ENCODE data around the gene PBX1.

Gene PBX1

GRCh38 chr1:164813776-164814175 lies 254.8 kb downstream of the PBX1 start:
- DNase-seq (ENCODE audit: low spot score) = no peak

- no peak for DNase-seq (ENCODE audit: low spot score)
Measured at GRCh38 chr1:164821648-164822047, 262.7 kb downstream of the PBX1 start.

GRCh38 chr1:164823486-164824279 lies 264.7 kb downstream of the PBX1 start:
- no peak for DNase-seq (ENCODE audit: low spot score)

GRCh38 chr1:164824542-164824941 lies 265.6 kb downstream of the PBX1 start:
- no peak for DNase-seq (ENCODE audit: low spot score)

DNA sequence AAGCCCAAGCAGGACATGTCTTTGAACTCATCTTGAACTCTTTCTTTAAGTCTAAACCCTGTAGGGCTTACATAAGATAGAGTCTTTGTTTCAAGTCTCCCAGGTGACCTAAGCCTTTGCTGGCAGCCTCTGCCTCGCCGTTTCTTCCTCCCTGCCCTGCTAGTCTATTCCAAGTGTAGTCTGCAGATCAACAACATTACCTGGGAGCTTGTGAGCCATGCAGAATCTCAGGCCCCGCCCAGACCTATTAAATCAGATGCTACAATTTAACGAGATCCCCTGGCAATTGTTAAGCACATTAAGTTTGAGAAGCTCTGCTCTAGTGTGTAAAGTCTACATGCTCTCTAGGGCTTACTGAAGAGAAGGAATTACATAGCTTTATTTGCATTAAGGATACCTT lies 271.6 kb downstream of the PBX1 start:
- no peak for DNase-seq (ENCODE audit: low spot score)

- DNase-seq (ENCODE audit: low spot score) = no peak
Measured at GRCh38 chr1:164834641-164835040, 275.7 kb downstream of the PBX1 start.

DNA sequence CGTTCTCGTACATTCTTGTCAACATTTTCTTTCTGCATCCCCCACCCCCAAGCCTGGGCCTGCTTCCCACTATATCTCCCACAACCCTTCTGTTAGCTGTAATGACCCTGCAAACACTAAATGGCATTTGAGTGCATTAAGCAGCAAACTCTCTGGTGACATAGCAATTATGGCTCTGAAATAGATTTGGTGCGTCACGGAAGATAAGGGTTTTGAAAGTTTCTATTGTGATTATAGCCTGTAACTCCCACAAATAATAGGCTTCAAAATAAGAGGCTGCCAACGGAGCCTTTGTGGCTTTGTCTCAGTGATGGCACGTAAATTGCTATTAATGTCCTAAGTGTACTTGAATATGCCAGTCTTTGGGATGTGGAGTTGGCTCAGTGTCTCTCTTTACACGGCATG lies 277.6 kb downstream of the PBX1 start:
- DNase-seq (ENCODE audit: low spot score) = no peak

DNA sequence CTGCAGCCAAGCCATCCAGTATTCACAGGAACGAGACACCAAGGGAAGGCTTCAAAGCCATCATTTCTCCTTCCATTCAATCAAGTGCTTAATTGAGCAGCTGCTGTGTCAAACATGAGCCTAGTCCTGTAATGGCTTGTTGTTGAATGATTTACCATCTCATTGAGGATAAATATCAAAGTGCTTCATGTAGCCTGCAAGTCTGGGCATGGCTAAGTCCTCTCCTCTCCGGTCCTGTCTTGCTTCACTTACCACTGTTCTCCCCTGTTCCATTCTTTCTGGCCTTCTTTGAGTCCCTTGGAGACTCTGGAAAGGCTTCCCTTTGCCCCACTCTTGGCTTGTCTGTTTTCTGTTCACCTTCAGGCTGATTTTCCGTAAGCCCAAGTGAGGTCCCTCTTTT lies 279.8 kb downstream of the PBX1 start:
- DNase-seq (ENCODE audit: low spot score) = no peak

DNA sequence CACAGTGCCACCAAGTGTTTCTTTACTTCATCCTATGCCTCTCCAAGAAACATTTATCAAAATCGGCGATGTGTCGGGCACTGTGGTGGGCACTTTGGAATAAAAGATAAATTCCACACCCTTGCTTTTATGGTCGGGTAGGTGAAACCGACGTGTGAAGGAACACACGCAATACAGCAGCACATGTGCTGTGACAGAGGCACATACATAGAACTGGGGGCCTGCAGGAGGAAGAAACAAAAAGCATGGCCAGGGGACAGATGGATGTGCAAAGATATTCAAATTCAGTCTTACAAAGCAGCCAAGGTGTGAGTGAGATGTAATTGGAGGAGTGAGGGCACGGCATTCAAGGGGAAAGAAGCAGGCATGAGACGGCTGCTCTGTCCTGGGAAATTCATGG lies 282.0 kb downstream of the PBX1 start:
- DNase-seq (ENCODE audit: low spot score) = no peak

- DNase-seq (ENCODE audit: low spot score) = no peak
Measured at GRCh38 chr1:164841702-164842465, 282.9 kb downstream of the PBX1 start.

DNA sequence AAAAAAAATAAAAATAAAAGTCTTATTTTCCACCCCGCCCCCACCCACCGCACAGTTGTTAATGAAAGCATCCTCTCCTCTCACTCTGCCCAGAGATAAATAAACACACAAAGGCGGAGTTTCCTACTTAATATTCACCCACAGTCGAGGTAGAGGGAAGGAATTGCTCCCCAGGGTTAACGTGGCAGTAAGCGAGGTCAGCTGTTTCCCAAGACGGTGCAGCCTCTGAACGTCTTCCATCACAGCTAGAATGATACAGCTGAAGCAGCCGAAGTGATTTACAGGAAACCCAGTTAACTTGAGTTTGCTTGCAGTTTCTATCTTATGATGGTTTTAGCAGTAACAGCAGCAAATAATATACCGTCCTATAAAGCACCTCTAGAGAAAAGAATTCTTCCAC lies 283.9 kb downstream of the PBX1 start:
- no peak for DNase-seq (ENCODE audit: low spot score)

- DNase-seq (ENCODE audit: low spot score) = no peak
Measured at GRCh38 chr1:164843743-164844500, 284.9 kb downstream of the PBX1 start.

DNA sequence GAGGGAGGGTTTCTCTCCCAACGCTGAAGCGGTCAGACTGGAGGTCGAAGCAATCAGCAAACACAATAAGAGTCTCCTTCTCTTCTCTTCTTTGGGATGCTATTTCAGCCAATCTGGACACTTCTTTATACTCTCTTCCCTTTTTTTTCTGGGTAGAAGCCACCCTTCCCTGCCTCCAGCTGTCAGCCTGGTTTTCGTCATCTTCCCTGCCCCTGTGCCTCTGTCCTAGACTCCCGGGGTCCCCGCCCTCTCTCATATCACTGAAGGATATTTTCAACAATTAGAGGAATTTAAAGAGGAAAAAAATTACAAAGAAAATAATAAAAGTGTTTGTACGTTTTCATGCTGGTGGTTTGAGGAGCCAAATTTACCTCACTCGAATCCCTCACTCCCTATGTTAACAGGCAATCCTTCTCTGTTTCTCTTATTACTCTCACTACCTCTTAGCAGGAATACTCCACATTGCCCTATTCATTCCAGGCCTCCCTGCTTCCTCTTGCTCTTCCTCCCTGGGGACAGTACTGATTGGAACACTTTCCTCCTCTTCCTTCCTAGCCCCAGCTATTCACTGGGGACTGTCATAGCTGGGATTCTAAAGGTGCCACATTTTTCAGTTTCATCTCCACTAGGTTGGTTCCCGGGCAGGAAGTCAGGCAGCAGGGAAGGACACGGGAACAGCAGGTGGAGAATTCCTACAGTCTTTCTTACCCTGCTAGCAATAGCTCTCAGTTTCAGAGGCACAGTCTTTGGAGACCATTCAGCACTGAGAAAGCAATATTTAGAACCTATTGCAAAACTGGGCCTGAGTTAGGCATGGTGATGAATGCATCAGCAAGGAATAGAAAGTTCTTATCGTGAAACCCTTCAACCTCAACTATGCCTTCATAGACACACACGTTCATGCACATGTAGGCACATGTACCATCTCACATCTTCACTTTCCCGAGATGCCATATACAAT lies 288.0 kb downstream of the PBX1 start:
- DNase-seq (ENCODE audit: low spot score) = no peak

- DNase-seq (ENCODE audit: low spot score) = no peak
Measured at GRCh38 chr1:164853146-164853545, 294.2 kb downstream of the PBX1 start.

GRCh38 chr1:164855716-164856329 lies 296.8 kb downstream of the PBX1 start:
- DNase-seq (ENCODE audit: low spot score) = no peak

GRCh38 chr1:164856381-164856780 lies 297.4 kb downstream of the PBX1 start:
- no peak for DNase-seq (ENCODE audit: low spot score)

DNA sequence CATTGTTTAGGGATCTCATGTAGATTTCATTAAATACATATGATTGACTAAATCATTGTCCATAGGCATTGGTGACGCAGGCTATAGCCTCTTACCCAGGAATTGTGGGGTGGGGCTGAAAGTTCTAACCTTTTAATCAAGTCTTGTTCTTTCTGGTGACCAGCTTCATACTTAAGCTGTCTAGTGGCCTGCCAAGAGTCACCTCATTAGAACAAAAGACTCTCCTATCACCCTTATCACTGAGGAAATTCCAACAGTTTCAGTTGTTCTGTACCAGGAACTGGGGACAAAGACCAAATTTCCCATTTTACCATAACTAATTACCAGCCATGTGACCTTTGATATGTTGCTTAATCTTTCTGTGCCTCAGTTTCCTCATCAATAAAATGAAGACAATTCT lies 298.5 kb downstream of the PBX1 start:
- no peak for DNase-seq (ENCODE audit: low spot score)

DNA sequence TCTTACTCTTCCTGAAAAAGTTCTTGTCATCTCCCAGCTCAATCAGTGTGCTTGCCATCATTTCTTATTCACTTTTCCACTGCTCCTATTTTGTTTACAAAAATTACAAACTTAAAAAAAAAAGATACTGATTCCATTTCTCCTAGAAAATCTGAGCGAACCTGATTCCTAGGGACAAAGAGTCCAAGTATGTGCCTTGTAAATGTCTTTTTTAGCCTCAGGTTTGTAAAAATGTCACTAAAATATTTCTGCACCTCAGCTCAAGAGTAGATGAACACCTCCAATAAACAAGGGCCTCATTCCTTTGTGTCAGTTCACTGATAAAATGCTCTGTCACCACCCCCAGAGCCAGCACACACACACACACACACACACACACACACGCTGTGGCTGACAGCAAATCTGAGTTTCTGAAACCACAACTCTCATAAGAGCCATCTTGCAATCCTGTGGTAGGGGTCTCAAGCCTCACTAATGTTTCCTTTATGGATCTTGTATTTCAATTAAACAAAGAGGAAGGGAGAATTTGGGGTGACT lies 299.2 kb downstream of the PBX1 start:
- no peak for DNase-seq (ENCODE audit: low spot score)

DNA sequence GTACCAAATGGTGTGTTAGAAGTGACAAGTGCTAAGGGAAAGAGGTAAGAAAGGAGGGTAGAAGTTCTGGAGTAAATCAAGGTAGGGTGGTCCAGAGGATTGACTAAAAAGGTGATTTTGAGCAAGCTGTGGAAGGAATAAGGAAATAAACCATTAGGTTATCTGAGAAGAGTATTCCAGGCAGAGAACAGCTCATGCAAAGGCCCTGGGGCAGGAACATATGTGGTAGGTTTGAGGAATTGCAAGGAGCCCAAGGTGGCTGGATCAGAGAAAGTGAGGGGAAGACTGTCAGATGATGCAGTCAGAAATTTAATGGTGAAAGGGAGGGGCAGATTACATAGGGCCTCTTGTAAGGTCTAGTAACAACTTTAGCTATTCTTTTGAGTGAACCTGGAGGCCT lies 302.6 kb downstream of the PBX1 start:
- no peak for DNase-seq (ENCODE audit: low spot score)

GRCh38 chr1:164863056-164863455 lies 304.1 kb downstream of the PBX1 start:
- no peak for DNase-seq (ENCODE audit: low spot score)

- DNase-seq (ENCODE audit: low spot score) = no peak
Measured at GRCh38 chr1:164864161-164864560, 305.2 kb downstream of the PBX1 start.
